Stromal cell of bone marrow (primary cell): ENCODE results near the gene SLC35C1.
"Not testable (repeated sequence)": the region's sequence is repeated elsewhere in the genome, so short reads cannot be mapped to it uniquely, and the experiment has no call there.

ENCODE experiments used
- DNase-seq: peaks from one replicate; pipeline ENCODE4 v3.0.0-alpha.2; 2012; ENCODE audit warnings: low read depth

Gene SLC35C1

DNA sequence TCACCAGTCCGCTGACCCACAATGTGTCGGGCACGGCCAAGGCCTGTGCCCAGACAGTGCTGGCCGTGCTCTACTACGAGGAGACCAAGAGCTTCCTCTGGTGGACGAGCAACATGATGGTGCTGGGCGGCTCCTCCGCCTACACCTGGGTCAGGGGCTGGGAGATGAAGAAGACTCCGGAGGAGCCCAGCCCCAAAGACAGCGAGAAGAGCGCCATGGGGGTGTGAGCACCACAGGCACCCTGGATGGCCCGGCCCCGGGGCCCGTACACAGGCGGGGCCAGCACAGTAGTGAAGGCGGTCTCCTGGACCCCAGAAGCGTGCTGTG, 6.1 kb downstream of the SLC35C1 start:
- DNase-seq: no peak

GRCh38 chr11:45811571-45812290, 6.8 kb downstream of the SLC35C1 start:
- DNase-seq: no peak

- no peak for DNase-seq
Observed at GRCh38 chr11:45812581-45813548, 7.9 kb downstream of the SLC35C1 start.

DNA sequence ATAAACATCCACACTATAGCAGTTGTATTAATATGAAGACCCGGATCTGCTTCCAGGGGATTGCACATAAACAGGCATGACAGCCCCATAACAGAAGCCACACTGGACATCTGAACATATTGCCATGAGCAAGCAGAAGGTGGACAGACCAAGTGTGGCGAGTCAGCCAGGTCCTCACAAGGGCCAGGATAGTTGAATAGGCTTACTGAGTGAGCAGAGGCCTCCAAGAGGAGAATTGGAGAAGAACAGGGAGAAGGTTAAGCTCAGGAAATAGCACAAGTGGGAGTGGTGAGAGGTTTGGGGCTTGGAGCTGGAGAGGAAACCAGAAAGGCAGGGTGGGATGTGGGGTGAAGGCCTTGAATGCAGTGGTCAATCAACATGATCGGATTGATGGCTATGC, 10.8 kb downstream of the SLC35C1 start:
- DNase-seq: no peak

GRCh38 chr11:45816614-45817013, 11.7 kb downstream of the SLC35C1 start:
- no peak for DNase-seq

GRCh38 chr11:45817191-45817590, 12.2 kb downstream of the SLC35C1 start:
- no peak for DNase-seq

DNA sequence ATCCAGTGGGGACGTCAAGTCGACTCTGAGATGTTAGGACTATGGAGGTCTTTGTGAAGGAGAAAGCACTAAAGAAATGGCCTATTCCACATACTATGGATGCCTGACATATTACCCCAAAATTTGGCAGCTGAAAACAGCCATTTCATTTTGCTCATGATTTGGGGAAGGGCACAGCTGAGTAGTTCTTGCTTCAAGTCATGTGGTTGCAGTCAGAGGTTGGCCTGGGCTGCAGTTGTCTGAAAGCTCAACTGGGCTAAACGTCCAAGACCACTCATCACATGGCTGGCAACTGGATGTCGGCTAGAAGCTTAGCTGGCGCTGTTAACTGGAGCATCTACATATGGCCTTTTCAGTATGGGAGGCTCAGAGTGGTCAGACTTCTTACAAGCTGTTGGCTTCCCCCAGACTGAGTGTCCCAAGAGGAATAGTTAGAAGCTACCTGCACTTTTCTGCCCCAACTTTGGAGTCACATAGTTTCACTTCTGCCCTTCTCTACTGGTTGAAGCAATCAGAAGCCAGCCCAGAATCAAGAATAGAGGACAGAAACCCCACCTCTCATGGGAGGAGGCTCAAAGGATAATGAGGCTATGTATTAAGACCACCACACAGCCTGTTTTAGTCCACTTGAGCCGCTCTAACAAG, 14.1 kb downstream of the SLC35C1 start:
- no peak for DNase-seq

DNA sequence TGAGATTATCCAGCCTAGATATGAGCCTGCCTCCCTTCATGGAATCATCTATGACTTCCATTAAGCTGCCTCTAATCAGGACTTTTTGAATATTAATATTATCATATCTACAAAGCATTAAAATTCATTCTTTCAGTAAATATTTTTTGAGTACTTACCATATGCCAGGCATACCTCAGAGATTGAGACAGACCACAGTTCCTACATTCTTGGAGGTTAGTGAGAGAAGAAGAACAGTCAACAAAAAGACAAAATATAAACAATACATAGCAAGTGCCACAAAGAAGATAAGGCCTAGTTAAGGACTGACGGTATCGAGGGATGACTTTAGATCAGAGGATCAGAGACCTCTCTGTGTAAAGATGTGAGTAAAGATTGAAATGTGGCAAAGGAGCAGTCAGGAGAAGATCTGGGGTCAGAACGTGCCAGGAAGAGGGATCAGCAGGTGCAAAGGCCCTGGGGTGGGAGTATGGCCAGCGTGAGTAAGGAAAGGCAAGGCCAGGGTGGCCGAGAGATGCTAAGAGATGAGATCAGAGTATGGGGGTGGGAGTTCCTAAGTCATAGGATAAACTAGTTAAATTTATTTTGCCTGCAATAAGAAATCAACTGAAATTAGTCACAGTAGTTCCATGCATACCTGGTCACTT, 15.4 kb downstream of the SLC35C1 start:
- DNase-seq: no peak

- DNase-seq: not testable (repeated sequence)
Observed at GRCh38 chr11:45826492-45826891, 21.5 kb downstream of the SLC35C1 start.

DNA sequence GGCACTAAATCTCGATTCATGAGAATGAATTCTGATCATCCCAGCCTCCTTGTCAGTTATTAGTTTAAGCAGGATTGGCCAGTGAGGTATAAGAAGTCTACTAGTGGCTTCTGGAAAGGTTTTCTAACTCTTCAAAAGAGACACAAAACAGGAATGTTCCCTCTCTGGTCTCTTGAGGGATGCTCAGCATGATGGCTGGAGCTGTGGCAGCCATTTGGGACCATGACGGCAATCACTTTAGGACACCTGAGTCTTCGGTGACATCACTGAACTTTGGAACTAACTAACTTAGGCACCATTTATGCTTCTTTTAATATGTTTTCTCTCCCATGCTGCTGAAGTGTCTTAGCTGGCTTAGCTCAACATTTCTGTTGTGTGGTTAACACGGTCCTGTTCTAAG, 22.2 kb downstream of the SLC35C1 start:
- DNase-seq: no peak

GRCh38 chr11:45828996-45829395, 24.0 kb downstream of the SLC35C1 start:
- no peak for DNase-seq

DNA sequence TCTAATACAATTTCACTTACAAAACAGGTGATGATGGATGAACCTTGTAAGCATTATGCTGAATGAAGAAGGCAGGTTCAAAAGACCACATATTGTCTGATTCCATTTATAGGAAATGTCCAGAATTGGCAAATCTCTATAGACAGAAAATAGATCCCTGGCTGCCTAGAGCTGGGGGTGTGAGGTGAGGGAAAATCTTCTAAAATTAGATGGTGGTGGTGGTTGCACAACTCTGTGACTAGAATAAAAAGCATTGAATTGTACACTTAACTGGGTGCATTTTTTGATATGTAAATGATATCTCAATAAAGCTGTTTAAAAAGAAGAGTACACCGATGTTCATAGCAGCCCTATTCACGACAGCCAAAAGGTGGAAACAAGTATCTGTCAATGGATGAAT, 25.6 kb downstream of the SLC35C1 start:
- no peak for DNase-seq

DNA sequence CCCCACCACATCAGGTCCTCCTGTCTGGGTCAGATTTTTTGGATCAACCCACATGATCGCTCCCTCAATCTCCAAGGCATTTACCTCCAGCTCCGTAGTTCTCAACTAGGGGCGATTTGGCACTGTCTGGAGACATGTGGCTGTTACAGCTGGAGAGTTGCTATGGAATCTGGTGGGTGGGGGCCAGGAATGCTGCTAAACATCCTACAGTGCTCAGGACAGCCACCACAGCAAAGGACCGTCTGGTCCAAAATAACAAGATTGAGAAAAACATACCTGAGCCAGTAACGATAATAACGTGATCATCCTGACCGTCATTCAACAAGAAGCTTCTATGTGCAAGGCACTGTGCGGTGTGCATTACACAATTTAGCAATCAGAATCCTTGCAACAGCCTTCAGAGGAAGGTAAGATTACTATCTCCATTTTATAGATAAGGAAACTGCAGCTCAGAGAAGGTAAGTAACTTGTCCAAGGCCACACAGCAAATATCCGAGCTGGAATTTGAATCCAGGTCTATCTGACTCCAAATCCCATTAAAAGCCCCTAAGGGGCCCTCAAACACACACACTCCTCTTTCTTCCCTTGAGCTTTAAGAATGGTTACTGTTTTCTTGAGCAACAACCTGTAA, 28.0 kb downstream of the SLC35C1 start:
- DNase-seq: no peak

DNA sequence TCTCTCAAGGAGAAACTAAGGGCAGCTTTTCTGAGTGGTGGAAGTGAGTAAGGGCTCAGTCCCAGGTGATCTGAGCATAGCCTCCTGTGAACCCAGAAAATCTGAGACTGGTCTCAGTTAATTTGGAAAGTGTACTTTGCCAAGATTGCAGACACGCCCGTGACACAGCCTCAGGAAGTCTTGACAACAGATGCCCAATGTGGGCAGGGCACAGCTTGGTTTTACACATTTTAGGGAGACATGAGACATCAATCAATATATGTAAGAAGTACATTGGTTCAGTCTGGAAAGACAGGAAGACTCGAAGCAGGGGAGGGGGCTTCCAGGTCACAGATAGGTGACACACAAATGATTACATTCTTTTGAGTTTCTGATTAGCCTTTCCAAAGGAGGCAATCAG, 28.8 kb downstream of the SLC35C1 start:
- DNase-seq: no peak

- no peak for DNase-seq
Observed at GRCh38 chr11:45834298-45834756, 29.4 kb downstream of the SLC35C1 start.

- DNase-seq: no peak
Observed at GRCh38 chr11:45839204-45839603, 34.3 kb downstream of the SLC35C1 start.

DNA sequence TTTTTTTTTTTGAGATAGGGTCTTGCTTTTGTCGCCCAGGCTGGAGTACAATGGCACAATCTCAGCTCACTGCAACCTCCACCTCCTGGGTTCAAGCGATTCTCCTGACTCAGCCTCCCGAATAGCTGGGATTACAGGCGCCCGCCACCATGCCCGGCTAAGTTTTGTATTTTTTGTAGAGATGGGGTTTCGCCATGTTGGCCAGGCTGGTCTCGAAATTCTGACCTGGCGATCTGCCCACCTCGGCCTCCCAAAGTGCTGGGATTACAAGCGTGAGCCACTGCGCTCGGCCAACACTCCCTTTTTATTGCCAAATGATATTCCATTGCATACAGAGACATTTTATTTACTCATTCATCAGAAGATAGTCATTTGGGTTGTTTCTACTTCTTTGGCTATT, 35.3 kb downstream of the SLC35C1 start:
- not testable (repeated sequence) for DNase-seq

DNA sequence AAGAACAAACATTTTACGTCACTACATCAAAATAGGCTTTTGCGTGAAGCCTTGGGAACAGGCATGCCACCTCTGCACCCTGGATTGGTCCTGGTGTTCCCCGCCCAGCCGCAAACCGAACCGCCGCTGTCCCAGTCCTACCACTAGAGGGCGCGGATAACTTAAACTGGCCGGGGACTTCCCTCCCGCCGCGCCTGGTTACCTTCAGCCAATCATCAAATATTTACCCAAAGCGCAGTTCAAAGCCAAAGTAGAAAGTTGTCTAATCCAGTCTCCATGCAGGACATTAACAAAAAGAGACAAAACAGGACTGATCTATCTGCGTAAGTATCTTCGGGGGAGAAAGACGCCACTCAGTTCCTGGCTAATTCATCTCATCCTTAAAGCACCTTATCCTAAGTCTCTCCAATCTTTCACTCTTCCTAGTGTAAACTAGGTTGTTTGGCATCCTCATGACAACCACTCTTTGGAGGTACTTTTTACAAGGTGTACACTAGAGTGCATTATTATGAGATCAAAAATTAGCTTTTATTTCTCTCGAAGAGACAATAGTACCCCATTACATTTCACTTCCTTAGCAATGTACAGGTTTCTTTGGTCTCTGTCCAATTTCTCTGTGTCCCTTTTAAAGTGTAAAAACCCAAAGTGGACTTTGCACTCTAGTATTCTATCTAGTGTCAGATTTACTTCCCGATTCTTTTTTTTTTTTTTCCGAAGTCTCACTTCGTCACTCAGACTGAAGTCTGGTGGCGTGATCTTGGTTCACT, 38.4 kb downstream of the SLC35C1 start:
- peak; percentile 80 for DNase-seq

DNA sequence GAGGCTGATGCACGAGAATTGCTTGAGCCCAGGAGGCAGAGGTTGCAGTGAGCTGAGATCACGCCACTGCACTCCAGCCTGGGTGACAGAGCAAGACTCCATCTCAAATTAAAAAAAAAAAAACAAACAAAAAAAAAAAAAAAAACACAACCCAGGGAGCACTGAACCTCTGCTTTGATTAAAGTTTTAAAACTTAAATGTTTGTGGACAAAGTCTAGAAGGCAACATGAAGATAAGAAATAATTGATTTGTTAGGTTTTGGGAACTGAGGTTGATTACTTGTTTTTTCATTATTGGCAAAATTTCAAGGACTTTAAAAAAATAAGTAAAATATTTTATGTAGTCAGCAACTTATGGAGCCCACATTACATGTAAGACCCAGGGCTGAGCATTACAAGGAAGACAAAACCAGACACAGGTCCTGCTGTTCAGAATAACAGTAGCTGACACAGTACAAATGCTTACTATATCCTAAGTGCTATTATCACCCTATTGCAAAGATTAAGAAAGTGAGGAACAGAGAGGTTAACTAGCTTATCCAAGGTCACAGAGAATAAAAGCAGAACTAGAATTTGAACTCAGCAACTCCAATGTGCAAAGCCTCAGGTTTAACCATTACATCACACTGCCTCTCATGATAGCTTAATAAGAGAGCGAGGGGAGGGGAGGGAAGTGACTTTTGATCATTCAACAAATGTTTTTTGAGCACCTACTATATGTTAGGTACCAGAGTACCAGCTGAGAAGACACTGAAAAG, 40.1 kb downstream of the SLC35C1 start:
- no peak for DNase-seq

DNA sequence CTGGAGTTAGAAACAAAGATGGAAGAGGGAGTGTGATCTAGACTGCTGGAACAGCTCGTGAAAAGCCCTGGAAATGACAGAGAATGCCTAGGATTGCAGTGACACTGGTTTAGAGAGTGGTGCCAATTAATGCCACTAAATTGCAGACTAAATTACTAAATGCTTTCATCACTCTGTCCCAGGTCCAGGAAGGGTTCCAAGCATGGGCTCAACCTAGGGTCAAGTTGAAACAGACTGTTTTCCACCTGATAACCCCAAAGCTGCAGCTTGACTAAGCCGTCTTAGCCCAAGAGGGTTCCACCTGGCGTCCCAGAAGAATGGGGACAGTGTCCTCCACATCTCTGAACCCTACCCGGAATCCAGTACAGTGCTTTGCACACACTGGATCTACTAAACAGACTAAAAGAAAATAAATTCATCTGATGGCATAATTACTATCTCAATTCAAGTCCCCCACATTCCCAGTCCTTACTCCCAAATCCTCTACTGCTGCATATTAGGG, 41.3 kb downstream of the SLC35C1 start:
- no peak for DNase-seq
